NCI-H1417 treated with DMSO at 0.1 percent for 48 hours (cell line): ENCODE results near the gene CDY1B.
"Not testable (repeated sequence)": the region's sequence is repeated elsewhere in the genome, so short reads cannot be mapped to it uniquely, and the experiment has no call there.

Source experiments
- DNase-seq: peaks from one replicate; lab custom pipeline; 2025; lab: John Stamatoyannopoulos, UW

CDY1B gene

GRCh38 chrY:24047919-24048318 is at the start of gene CDY1B:
Gene CDY1B, minus strand, starts transcription at chrY:24048019. Its CDS starts 331 bp downstream, at chrY:24047688.
- not testable (repeated sequence) for DNase-seq

- not testable (repeated sequence) for DNase-seq
Measured at GRCh38 chrY:24049525-24049924, 1.7 kb upstream of the CDY1B start.

GRCh38 chrY:24043209-24043608 is 4.6 kb downstream of the CDY1B start:
- DNase-seq = not testable (repeated sequence)

- DNase-seq = not testable (repeated sequence)
Measured at GRCh38 chrY:24039008-24039718, 8.7 kb downstream of the CDY1B start.

GRCh38 chrY:24026212-24027103 is 21.4 kb downstream of the CDY1B start:
- not testable (repeated sequence) for DNase-seq
